KMS-11 (cell line): ENCODE measurements around the gene NCKAP5.

Experiments
- H2AFZ ChIP-seq: fragments of 200-600 bp; sonication (generic); 2 replicates; pipeline ENCODE4 v1.6.1; 2016; ENCODE audit warnings: antibody characterized with exemption, mixed run types, low read depth
- H3K27ac ChIP-seq: fragments of 200-600 bp; sonication (generic); 2 replicates; pipeline ENCODE4 v1.6.1; 2016; ENCODE audit warnings: mild to moderate bottlenecking, mixed run types
- H3K27me3 ChIP-seq: fragments of 200-600 bp; sonication (generic); 2 replicates; pipeline ENCODE4 v1.6.1; 2017; ENCODE audit warnings: mild to moderate bottlenecking, low read depth, mixed run types, moderate library complexity; ENCODE audit not compliant: insufficient read depth
- H3K36me3 ChIP-seq: fragments of 200-600 bp; sonication (generic); 2 replicates; pipeline ENCODE4 v1.6.1; 2017; ENCODE audit warnings: mild to moderate bottlenecking, mixed run types; ENCODE audit not compliant: insufficient read depth
- H3K4me1 ChIP-seq: fragments of 200-600 bp; sonication (generic); 2 replicates; pipeline ENCODE4 v1.6.1; 2016; ENCODE audit warnings: mild to moderate bottlenecking, low read depth, mixed run types; ENCODE audit not compliant: poor library complexity, severe bottlenecking
- H3K4me2 ChIP-seq: fragments of 200-600 bp; sonication (generic); 2 replicates; pipeline ENCODE4 v1.7.0; 2016; ENCODE audit warnings: mild to moderate bottlenecking, mixed run types
- H3K4me3 ChIP-seq: fragments of 200-600 bp; sonication (generic); IDR thresholded peaks from 2 replicates; pipeline ENCODE4 v1.6.1; 2017; ENCODE audit warnings: low read depth, low read length, mixed read lengths; ENCODE audit not compliant: insufficient read depth
- H3K79me2 ChIP-seq: fragments of 200-600 bp; sonication (generic); 2 replicates; pipeline ENCODE4 v1.6.1; 2016; ENCODE audit warnings: low read depth, mixed run types; ENCODE audit not compliant: insufficient read depth
- H3K9ac ChIP-seq: fragments of 200-600 bp; sonication (generic); 2 replicates; pipeline ENCODE4 v1.6.1; 2016; ENCODE audit warnings: mild to moderate bottlenecking, mixed run types
- H4K20me1 ChIP-seq: fragments of 200-600 bp; sonication (generic); 2 replicates; pipeline ENCODE4 v1.6.1; 2016; ENCODE audit warnings: mild to moderate bottlenecking, mixed run types; ENCODE audit not compliant: insufficient read depth
- TF ChIP-seq, protein P1 (sequence below): fragments of 200-600 bp; sonication (generic); conservative IDR thresholded peaks from 2 replicates; pipeline ENCODE4 v1.6.1; 2017; ENCODE audit warnings: low read depth, mild to moderate bottlenecking, antibody characterized with exemption, low read length, moderate library complexity, mixed read lengths

Gene NCKAP5

DNA sequence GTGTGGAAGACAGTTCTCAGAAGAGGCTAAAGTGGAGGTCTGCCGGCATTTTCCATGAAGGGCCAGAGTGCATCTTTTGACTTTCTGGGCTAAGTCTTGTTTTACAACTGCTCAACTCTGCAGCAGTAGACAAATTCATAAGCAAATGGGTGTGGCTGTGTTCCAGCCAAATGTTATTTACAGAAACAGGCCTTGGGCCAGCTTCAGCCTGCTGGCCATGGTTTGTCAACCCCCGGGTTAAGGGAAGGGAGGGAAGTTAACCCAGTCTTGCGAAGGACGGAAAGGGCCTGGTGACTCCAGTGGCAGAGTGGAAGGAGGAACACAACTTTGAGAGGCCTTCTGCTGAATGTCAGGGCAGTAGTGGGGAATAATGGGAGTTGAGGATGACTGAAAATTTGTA, 34.3 kb upstream of the NCKAP5 start:
- TF ChIP-seq, protein P1, sequence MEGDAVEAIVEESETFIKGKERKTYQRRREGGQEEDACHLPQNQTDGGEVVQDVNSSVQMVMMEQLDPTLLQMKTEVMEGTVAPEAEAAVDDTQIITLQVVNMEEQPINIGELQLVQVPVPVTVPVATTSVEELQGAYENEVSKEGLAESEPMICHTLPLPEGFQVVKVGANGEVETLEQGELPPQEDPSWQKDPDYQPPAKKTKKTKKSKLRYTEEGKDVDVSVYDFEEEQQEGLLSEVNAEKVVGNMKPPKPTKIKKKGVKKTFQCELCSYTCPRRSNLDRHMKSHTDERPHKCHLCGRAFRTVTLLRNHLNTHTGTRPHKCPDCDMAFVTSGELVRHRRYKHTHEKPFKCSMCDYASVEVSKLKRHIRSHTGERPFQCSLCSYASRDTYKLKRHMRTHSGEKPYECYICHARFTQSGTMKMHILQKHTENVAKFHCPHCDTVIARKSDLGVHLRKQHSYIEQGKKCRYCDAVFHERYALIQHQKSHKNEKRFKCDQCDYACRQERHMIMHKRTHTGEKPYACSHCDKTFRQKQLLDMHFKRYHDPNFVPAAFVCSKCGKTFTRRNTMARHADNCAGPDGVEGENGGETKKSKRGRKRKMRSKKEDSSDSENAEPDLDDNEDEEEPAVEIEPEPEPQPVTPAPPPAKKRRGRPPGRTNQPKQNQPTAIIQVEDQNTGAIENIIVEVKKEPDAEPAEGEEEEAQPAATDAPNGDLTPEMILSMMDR, result no peak
- H2AFZ ChIP-seq, result no peak overlapping the region

DNA sequence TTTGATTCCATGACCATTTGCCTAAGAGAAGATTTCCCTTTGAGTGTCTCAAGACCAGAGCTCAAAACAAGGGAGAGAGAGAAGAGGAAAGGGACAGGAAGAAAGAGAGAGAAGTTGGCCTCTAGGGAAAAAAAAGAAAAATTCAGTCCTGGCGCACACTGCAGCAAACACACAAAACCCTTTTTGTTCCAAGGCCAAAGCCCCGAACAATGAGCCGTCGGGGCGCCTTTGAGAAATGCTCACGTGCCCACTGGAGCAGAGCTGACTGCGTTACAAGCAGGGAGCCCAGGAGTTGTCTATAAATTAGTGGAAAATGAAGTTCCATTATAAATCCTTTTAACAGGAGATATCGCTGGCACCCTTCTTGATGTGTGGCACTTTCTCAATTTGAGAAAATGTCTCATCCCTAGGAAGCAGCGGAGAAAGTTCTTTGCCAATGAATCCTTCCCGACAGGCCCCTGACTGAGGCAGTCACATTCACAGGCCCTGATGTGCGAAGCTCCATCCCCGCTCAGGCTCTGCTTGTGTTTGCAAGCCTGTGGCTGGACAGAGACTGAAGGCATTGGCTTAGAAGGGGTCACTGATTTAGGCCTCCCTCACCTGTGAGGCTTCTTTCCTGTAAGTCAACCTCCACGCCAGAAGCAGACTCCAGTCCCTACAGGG, 32.1 kb upstream of the NCKAP5 start:
- H3K79me2 ChIP-seq, result no peaks in the 10 kb centered on the region
- TF ChIP-seq, protein P1, result no peak
- H3K4me1 ChIP-seq, result no peaks in the 10 kb centered on the region
- no peaks in the 10 kb centered on the region for H3K36me3 ChIP-seq
- no peaks in the 10 kb centered on the region for H3K27me3 ChIP-seq
- H3K4me2 ChIP-seq, result no peak overlapping the region
- H3K4me3 ChIP-seq, result no peak overlapping the region
- H3K9ac ChIP-seq, result no peak overlapping the region
- H3K27ac ChIP-seq, result no peak overlapping the region
- no peaks in the 10 kb centered on the region for H4K20me1 ChIP-seq
- H2AFZ ChIP-seq, result no peak overlapping the region

More for the DNA sequence above, 34.3 kb upstream of the NCKAP5 start:
- Histone ChIP-seq H4K20me1 (no peaks in the 10 kb centered on the region), H3K4me2 (no peak overlapping the region), H3K4me1 (no peaks in the 10 kb centered on the region), H3K9ac (no peak overlapping the region), H3K36me3 (no peaks in the 10 kb centered on the region), H3K79me2 (no peaks in the 10 kb centered on the region), H3K27ac (no peak overlapping the region), H3K4me3 (no peak overlapping the region), H3K27me3 (no peaks in the 10 kb centered on the region)

DNA sequence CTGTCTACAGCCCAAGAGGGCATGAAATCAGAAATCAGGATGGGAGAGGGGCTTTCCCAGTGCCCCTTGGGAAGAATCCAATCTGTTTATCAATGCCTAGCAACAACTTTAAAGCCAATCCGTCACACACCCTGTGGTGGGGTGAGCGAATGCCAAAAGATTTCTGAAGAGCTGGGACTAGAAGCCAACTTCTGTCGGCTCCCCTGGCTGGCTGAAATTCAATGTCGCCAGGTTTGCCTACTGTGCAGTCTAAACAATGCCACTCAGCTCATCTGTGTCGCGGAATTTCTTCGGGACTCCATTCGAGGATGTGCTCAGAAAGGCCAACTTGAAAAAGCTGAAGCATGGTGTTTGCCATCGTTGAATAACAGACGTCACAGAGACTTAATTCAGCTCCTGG, 31.5 kb upstream of the NCKAP5 start:
- no peaks in the 10 kb centered on the region for H3K4me1 ChIP-seq
- H3K27ac ChIP-seq, result no peak overlapping the region
- H3K4me2 ChIP-seq, result no peak overlapping the region
- no peaks in the 10 kb centered on the region for H3K79me2 ChIP-seq
- no peaks in the 10 kb centered on the region for H4K20me1 ChIP-seq
- H2AFZ ChIP-seq, result no peak overlapping the region
- TF ChIP-seq, protein P1, result no peak
- no peaks in the 10 kb centered on the region for H3K36me3 ChIP-seq
- no peak overlapping the region for H3K4me3 ChIP-seq
- no peak overlapping the region for H3K9ac ChIP-seq
- H3K27me3 ChIP-seq, result no peaks in the 10 kb centered on the region

DNA sequence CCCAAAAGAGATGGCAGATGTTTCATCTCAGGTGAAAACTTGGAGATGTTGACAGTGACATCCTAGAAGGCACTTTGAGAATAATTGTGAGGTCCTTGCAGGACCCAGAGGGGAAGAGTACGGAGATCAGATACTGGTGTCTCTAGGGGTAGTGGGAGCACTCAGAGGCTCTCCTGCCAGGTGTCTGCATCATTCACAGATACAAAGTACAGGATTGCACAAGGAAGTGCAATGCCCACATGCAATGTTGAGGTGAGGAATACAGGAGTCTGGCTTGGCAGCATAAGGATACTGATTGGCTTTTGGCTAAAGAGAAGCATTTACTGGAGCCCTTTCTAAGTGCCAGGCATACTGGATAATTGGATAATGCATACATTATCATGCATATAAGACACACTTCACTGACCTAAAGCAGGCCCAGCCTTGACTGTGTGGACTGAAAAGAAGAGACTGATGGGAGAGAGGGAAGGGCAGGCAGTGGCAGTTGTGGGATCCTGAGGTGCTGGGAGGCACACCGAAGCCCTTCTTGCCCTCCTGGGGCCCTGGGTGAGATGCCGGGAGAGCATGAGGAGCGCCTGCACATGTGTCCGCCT, 31.0 kb upstream of the NCKAP5 start:
- H2AFZ ChIP-seq, result no peak overlapping the region
- no peak overlapping the region for H3K27ac ChIP-seq
- no peak overlapping the region for H3K9ac ChIP-seq
- TF ChIP-seq, protein P1, result no peak
- H3K79me2 ChIP-seq, result no peaks in the 10 kb centered on the region
- H4K20me1 ChIP-seq, result no peaks in the 10 kb centered on the region
- H3K4me1 ChIP-seq, result no peaks in the 10 kb centered on the region
- H3K36me3 ChIP-seq, result no peaks in the 10 kb centered on the region
- no peak overlapping the region for H3K4me2 ChIP-seq
- H3K27me3 ChIP-seq, result no peaks in the 10 kb centered on the region
- H3K4me3 ChIP-seq, result no peak overlapping the region
